ENCODE results near the gene GALNT9.
"Not testable (repeated sequence)": the region's sequence is repeated elsewhere in the genome, so short reads cannot be mapped to it uniquely, and the experiment has no call there.

Gene GALNT9

DNA sequence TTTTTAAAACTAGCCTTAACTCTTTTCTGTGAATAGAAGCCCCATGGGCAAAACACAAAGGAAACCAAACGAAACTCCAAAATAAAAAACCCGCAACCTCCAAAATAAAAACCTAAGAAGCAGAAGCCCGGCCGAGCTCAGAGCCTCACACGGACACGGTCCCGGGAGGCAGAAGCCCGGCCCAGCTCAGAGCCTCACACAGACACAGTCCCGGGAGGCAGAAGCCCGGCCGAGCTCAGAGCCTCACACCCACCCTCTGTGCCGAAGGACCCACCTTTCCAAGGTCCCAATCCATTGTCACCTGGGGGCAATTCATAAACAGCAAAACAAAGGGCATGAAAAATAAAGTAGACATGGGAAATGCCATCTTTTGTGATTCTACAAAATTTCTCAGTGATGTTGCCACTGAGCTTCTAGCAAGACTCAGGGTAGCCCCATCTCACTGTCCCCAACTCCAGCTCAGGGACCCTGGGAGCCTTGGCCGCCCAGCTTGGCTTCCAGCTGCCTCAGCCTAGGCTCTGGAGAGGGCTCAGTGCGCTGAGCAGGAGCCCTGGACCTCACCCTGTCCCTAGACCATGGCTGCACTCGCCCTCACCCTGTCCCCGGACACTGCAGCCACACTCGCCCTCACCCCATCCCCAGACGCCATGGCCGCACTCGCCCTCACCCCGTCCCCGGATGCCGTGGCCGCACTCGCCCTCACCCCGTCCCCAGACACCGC, 82.2 kb downstream of the GALNT9 start:
- Mint-ChIP-seq H3K27ac (no peak overlapping the region), H3K9me3 (no peaks in the 10 kb centered on the region), H3K36me3 (ENCODE audit: low read depth) (no peaks in the 10 kb centered on the region), H3K4me1 (ENCODE audit: low read depth) (no peaks in the 10 kb centered on the region), H3K27me3 (peaks cover 12% of the 10 kb centered on the region), H3K4me3 (no peak overlapping the region)
- intact Hi-C loops (cut with micrococcal nuclease), result no loop called here

DNA sequence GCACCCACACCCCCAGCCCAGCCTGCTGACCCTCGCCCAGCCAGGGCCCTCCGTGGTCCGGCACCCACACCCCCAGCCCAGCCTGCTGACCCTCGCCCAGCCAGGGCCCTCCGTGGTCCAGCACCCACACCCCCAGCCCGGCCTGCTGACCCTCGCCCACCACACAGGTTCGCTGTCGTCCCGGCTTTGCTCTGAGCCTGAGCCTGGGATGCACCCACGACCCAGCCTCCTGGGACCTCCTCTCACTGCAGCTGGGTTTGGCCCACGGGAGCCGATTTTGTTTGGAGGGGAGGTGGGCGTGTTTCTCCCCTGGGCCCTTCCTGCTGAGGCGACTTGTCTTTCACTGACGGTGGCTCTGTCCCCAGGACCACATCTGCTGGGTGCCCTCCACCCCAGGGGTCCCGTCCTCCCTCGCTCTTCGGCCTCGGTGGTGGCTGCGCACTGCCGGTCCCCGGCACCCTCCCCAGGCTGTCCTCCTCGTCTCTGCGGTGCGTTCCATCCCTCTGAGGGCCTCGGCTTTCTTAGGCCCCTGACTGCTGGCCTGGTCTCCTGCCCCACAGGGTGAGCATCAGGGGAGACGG, 83.8 kb downstream of the GALNT9 start:
- Mint-ChIP-seq H3K4me1 (ENCODE audit: low read depth) (no peaks in the 10 kb centered on the region), H3K9me3 (no peaks in the 10 kb centered on the region), H3K27me3 (peaks cover 12% of the 10 kb centered on the region), H3K36me3 (ENCODE audit: low read depth) (no peaks in the 10 kb centered on the region), H3K4me3 (no peak overlapping the region), H3K27ac (no peak overlapping the region)
- intact Hi-C loops (cut with micrococcal nuclease), result no loop called here

DNA sequence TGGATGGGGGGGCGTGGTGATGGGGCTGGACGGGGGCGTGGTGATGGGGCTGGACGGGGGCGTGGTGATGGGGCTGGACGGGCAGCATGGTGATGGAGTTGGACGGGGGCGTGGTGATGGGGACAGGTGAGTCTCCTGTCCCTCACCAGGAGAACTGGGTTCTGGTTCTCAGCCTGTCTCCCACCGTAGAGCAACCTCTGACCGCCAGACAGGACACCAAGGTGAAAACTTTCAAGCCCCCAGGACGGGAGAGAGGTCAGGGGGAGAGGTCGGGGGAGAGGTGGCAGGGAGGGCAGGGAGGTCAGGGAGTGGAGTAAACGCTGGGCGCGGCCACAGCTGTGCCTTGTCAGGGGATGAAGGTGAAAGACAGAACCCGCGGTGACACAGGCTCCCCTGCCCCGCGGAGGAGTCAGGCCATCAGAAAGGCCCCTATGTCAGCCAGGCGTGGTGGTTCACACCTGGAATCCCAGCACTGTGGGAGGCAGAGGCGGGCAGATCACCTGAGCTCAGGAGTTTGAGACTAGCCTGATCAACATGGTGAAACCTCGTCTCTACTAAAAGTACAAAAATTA, 84.6 kb downstream of the GALNT9 start:
- Mint-ChIP-seq H3K4me1 (ENCODE audit: low read depth) (no peaks in the 10 kb centered on the region), H3K36me3 (ENCODE audit: low read depth) (no peaks in the 10 kb centered on the region), H3K9me3 (no peaks in the 10 kb centered on the region), H3K27me3 (peaks cover 9% of the 10 kb centered on the region), H3K4me3 (no peak overlapping the region), H3K27ac (no peak overlapping the region)
- intact Hi-C loops (cut with micrococcal nuclease), result no loop called here

DNA sequence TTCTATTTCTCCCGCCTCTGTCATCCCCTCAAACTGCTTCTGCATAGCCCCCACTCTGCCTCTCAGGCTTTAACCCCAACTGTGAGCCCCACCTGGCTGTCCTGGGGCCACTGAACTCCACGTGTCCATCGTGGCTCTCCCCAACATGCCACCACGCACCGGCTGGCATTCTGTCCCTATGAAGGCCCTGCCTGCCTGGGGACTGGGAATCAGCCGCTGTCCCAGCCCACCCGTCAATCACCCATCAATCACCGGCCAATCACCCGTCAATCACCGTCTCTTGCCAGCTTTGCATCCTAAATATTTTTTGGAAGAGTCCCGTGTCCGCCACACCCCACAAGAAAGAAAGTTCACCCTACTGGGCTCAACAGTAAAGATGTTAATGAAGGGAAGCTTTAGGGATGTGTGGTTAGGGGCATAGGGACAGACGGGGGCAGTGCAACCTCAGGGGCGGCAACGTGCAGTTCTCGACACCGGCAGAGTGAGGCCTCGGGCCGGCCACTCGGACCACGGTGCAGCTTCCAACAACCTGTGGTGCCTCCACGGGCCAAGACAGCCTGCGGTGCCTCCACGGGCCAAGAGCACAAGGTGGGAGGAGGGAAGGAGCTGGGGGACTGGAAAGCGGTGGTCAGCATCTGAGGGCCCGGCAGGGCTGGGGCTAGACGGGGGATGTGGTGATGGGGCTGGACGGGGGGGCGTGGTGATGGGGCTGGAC, 85.6 kb downstream of the GALNT9 start:
- intact Hi-C loops (cut with micrococcal nuclease), result no loop called here
- Mint-ChIP-seq H3K27ac (no peak overlapping the region), H3K4me3 (no peak overlapping the region), H3K36me3 (ENCODE audit: low read depth) (no peaks in the 10 kb centered on the region), H3K4me1 (ENCODE audit: low read depth) (no peaks in the 10 kb centered on the region), H3K27me3 (peaks cover 10% of the 10 kb centered on the region), H3K9me3 (no peaks in the 10 kb centered on the region)

DNA sequence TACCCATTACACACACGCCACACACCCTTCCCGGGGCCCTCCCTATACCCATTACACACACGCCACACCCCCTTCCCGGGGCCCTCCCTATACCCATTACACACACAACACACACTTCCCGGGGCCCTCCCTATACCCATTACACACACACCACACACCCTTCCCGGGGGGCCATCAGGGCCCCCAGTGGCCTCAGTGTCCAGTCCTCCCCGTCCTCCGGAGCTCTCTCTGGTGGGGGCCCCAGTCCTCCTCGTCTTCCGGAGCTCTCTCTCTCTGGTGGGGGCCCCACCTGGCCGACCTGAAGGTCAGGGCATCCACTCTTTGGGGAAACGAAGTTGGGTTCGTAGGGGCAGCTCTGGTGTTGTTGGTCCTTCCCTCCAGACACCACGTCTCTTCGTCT, 86.2 kb downstream of the GALNT9 start:
- H3K9me3 Mint-ChIP-seq; H3K4me1 Mint-ChIP-seq (ENCODE audit: low read depth); H3K36me3 Mint-ChIP-seq (ENCODE audit: low read depth); intact Hi-C loops (cut with micrococcal nuclease); H3K4me3 Mint-ChIP-seq; H3K27ac Mint-ChIP-seq: not testable (repeated sequence)
- H3K27me3 Mint-ChIP-seq, result peaks cover 10% of the 10 kb centered on the region

DNA sequence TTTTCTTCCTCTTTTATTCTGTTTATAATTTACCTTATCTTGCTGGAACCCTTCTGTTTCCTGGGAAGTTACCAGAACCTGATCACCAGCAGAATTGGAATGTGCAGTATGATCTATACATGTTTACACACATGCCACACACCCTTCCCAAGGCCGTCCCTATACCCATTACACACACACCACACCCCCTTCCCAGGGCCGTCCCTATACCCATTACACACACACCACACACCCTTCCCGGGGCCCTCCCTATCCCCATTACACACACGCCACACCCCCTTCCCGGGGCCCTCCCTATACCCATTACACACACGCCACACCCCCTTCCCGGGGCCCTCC, 88.8 kb downstream of the GALNT9 start:
- H3K36me3 Mint-ChIP-seq (ENCODE audit: low read depth); H3K4me1 Mint-ChIP-seq (ENCODE audit: low read depth); H3K27me3 Mint-ChIP-seq; H3K9me3 Mint-ChIP-seq; H3K27ac Mint-ChIP-seq; intact Hi-C loops (cut with micrococcal nuclease); H3K4me3 Mint-ChIP-seq: not testable (repeated sequence)

DNA sequence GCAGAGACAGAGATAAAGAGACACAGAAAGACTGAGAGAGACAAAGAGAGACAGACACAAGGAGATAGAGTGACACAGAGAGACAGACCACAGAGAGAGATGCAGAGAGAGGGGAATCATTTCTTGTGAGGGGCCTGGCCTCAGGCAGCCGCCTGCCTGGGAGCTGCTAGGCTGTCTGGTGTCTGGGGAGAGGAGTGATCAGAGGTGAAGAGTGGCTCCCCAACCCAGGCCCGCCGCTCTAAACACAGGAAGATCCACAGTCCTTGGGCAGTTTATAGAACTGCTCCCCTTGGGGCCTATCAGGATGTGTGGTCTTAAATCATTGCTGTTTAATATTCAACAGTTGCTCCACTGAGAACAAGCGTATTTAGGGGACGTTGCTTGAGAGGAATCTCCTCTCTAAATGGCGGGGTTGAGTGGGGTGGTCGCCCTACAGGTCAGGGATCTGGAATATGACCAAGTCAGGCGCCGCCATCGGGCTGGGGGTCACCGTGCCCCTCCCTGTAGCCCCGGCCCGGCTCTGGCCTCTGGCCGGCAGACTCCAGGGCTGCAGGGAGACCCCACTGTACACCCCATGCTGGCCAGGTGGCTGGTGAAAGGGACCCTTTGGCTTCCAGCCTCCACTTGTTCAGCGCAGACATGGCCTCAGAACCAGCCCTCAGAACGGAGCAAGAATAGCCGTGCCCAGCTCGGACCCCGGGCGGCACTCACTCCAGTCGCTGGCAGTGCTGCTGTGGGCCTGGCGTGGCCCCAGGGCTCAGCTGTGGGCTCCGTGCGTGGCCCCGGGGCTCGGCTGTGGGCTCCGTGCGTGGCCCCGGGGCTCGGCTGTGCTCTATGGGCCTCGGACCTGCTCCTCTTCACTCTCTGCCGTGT, 89.4 kb downstream of the GALNT9 start:
- H3K36me3 Mint-ChIP-seq (ENCODE audit: low read depth), result no peaks in the 10 kb centered on the region
- H3K4me3 Mint-ChIP-seq, result no peak overlapping the region
- no peaks in the 10 kb centered on the region for H3K9me3 Mint-ChIP-seq
- peaks cover 7% of the 10 kb centered on the region for H3K27me3 Mint-ChIP-seq
- intact Hi-C loops (cut with micrococcal nuclease), result no loop called here
- no peaks in the 10 kb centered on the region for H3K4me1 Mint-ChIP-seq (ENCODE audit: low read depth)
- no peak overlapping the region for H3K27ac Mint-ChIP-seq

DNA sequence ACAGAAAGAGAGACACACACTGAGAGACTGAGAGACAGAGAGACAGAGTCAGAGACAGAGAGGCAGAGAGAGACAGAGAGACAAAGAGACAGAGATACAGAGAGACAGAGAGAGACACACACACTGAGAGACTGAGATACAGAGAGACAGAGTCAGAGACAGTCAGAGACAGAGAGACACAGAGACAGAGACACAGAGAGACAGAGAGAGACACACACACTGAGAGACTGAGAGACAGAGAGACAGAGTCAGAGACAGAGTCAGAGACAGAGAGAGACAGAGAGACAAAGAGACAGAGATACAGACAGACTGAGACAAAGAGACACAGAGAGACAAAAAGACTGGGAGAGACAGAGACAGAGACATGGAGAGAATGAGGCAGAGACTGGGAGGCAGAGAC, 90.0 kb downstream of the GALNT9 start:
- no peaks in the 10 kb centered on the region for H3K36me3 Mint-ChIP-seq (ENCODE audit: low read depth)
- H3K9me3 Mint-ChIP-seq, result no peaks in the 10 kb centered on the region
- H3K27me3 Mint-ChIP-seq, result peaks cover 7% of the 10 kb centered on the region
- H3K27ac Mint-ChIP-seq, result no peak overlapping the region
- intact Hi-C loops (cut with micrococcal nuclease), result no loop called here
- H3K4me3 Mint-ChIP-seq, result no peak overlapping the region
- no peaks in the 10 kb centered on the region for H3K4me1 Mint-ChIP-seq (ENCODE audit: low read depth)

DNA sequence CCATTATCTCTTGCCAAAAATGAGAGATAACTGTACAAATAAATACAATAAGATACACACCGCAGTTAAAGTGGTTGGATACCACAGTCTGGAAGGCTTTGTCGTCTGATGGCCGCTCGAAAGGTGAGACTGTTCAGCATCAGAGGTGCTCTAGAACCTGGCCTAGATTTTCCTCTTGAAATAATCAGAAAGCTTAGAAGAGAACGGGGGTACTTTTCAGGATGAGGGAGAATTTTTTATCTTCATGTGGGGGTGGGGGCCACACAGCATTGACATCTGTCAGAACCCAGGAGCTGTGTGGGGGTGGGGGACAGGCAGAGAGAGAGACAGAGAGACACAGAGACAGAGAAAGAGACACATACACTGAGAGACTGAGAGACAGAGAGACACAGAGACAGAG, 90.5 kb downstream of the GALNT9 start:
- H3K27me3 Mint-ChIP-seq, result peaks cover 7% of the 10 kb centered on the region
- H3K27ac Mint-ChIP-seq, result no peak overlapping the region
- H3K4me1 Mint-ChIP-seq (ENCODE audit: low read depth), result no peaks in the 10 kb centered on the region
- H3K4me3 Mint-ChIP-seq, result no peak overlapping the region
- intact Hi-C loops (cut with micrococcal nuclease), result no loop called here
- no peaks in the 10 kb centered on the region for H3K9me3 Mint-ChIP-seq
- no peaks in the 10 kb centered on the region for H3K36me3 Mint-ChIP-seq (ENCODE audit: low read depth)

DNA sequence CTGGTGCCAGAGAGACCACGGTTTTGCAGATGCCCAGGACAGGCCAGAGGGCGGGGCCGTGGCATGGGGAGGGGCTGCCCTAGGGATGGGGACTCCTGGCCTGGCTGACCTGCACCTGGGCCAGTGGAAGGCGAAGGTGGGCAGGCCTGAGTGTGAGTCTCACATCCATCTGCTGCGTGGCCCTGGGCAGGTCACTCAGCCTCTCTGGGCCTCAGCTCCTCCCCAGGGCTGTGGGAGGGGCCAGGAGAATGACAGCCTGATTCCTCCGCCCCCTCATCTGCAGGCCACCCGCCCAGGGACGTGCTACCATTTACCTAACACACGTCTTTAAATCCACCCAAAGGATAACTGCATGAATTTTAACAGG, 90.9 kb downstream of the GALNT9 start:
- H3K36me3 Mint-ChIP-seq (ENCODE audit: low read depth), result no peaks in the 10 kb centered on the region
- no peak overlapping the region for H3K27ac Mint-ChIP-seq

DNA sequence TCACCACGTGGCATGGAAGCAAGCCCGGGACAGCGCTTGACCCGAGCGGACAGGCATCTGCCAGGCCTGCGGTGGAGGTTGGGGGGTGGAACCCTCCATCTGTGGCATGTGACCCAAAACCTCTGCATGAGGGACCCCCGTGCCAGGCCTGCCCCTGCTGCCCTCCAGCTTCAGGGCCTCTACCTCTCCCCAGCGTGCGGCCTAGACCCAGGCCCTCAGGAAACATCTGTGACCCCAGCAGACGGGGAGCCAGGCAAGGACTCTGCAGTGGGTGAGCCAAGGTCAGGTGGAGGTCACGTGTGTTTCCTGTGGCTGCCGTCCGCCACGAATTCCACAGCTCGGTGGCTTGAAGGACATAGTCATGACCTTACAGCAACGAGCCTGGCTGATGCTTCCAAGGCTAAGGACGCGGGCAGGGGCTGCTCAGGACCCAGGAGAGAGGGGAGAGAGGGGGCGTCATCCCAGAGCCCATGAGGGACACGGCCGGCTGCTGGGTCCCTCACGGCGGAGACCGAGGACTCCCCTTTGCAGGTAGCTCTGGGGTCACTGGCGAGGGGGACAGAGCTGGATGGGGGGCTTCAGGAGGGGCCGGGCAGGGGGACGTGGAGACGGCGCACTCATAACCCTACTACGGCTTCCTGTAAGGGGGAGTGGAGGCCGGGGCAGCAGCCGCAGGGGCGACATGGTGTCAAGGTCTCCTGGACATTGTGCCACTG, 91.5 kb downstream of the GALNT9 start:
- peaks cover 4% of the 10 kb centered on the region for H3K27me3 Mint-ChIP-seq
- no peak overlapping the region for H3K27ac Mint-ChIP-seq
- no peaks in the 10 kb centered on the region for H3K4me1 Mint-ChIP-seq (ENCODE audit: low read depth)
- H3K4me3 Mint-ChIP-seq, result no peak overlapping the region
- H3K9me3 Mint-ChIP-seq, result no peaks in the 10 kb centered on the region
- H3K36me3 Mint-ChIP-seq (ENCODE audit: low read depth), result no peaks in the 10 kb centered on the region
- intact Hi-C loops (cut with micrococcal nuclease), result no loop called here

More for the DNA sequence above, 90.9 kb downstream of the GALNT9 start:
- no peaks in the 10 kb centered on the region for H3K4me1 Mint-ChIP-seq (ENCODE audit: low read depth)
- H3K9me3 Mint-ChIP-seq, result no peaks in the 10 kb centered on the region
- intact Hi-C loops (cut with micrococcal nuclease), result no loop called here
- peaks cover 4% of the 10 kb centered on the region for H3K27me3 Mint-ChIP-seq
- H3K4me3 Mint-ChIP-seq, result no peak overlapping the region

DNA sequence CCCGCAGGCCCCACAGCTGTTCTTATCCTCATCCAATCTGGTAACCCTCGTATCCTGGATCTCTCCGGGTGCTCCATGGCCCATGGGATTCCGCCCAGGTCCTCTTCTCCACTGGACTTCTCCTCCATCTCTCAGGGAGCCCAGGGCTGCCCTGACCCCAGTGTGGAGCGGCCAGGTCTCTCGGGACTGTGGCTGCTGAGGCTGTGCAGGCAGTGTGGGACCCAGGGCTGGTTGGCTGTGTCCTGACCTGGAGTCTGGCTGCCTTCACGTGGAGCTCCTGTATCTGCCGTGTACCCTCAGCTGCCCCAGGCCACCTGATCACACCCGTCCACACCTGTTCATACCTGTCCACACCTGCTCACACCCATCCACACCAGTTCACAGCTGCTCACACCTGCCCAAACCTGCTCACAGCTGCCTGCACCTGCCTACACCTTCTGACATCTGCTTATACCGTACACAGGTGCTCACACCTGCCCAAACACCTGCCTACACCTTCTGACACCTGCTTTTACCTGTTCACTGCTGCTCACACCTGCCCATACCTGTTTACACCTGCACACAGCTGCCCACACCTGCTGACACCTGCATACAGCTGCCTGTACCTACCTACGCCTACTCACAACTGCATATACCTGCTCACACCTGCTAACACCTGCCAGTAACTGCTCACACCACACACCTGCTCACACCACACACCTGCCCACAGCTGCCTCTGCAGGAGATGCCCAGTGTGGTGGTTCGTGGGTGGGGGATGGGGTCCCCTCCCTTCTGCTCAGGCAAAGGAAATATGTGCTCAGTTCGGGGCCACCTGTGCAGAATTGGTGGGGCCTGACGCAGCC, 92.2 kb downstream of the GALNT9 start:
- H3K27me3 Mint-ChIP-seq, result peaks cover 4% of the 10 kb centered on the region
- H3K9me3 Mint-ChIP-seq, result no peaks in the 10 kb centered on the region
- H3K36me3 Mint-ChIP-seq (ENCODE audit: low read depth), result no peaks in the 10 kb centered on the region
- H3K4me1 Mint-ChIP-seq (ENCODE audit: low read depth), result no peaks in the 10 kb centered on the region
- H3K27ac Mint-ChIP-seq, result no peak overlapping the region
- no peak overlapping the region for H3K4me3 Mint-ChIP-seq
- intact Hi-C loops (cut with micrococcal nuclease), result no loop called here

All from dendritic cell treated with granulocyte-macrophage colony-stimulating factor and Interleukin-4, amounts not matched to agents 40 ng/mL and 50 ng/mL, for 4 days (primary cell).